NK-92 (cell line): ENCODE measurements around the gene PCDHB13.
"Not testable (repeated sequence)": the region's sequence is repeated elsewhere in the genome, so short reads cannot be mapped to it uniquely, and the experiment has no call there.

Experiments
- DNase-seq: peaks from one replicate; lab custom pipeline; 2025; ENCODE audit not compliant: unreplicated experiment; lab: John Stamatoyannopoulos, UW

The PCDHB13 gene

DNA sequence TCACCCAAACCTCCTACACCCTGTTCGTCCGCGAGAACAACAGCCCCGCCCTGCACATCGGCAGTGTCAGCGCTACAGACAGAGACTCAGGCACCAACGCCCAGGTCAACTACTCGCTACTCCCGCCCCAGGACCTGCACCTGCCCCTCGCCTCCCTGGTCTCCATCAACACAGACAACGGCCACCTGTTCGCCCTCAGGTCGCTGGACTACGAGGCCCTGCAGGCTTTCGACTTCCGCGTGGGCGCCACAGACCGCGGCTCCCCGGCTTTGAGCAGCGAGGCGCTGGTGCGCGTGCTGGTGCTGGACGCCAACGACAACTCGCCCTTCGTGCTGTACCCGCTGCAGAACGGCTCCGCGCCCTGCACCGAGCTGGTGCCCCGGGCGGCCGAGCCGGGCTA is 12.6 kb upstream of the PCDHB13 start:
- DNase-seq, result not testable (repeated sequence)

DNA sequence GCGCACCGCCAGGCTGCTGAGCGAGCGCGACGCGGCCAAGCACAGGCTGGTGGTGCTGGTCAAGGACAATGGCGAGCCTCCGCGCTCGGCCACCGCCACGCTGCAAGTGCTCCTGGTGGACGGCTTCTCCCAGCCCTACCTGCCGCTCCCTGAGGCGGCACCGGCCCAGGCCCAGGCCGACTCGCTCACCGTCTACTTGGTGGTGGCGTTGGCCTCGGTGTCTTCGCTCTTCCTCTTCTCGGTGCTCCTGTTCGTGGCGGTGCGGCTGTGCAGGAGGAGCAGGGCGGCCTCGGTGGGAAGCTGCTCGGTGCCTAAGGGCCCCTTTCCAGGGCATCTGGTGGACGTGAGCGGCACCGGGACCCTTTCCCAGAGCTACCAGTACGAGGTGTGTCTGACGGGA is 12.1 kb upstream of the PCDHB13 start:
- not testable (repeated sequence) for DNase-seq

DNA sequence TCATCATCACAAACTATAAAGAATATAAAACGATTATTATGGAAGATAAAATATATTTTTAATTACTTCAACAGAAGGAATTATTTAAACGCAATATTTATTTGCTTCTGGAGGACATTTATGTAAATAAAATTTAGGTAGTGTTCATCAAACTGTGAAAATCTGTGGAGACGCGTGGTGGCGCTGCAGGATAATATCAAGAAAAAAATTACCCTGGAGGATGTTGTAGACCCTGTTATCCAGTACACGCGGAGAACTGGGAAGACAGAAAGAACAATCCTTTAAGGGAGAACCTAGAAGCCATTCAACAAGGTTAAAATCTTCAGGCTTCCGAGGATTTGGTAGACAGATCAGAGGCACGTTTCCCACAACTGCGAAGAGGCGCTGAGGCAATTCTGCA is 5.2 kb upstream of the PCDHB13 start, which contains the start of gene PCDHB12:
Gene PCDHB12, plus strand, starts transcription at position 242 of the 400 bp plus-strand sequence. CDS start 189 bp downstream, outside the sequence.
- no peak for DNase-seq

DNA sequence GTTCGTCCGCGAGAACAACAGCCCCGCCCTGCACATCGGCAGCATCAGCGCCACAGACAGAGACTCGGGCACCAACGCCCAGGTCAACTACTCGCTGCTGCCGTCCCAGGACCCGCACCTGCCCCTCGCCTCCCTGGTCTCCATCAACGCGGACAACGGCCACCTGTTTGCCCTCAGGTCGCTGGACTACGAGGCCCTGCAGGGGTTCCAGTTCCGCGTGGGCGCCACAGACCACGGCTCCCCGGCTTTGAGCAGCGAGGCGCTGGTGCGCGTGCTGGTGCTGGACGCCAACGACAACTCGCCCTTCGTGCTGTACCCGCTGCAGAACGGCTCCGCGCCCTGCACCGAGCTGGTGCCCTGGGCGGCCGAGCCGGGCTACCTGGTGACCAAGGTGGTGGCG is 3.4 kb upstream of the PCDHB13 start:
- DNase-seq, result not testable (repeated sequence)

DNA sequence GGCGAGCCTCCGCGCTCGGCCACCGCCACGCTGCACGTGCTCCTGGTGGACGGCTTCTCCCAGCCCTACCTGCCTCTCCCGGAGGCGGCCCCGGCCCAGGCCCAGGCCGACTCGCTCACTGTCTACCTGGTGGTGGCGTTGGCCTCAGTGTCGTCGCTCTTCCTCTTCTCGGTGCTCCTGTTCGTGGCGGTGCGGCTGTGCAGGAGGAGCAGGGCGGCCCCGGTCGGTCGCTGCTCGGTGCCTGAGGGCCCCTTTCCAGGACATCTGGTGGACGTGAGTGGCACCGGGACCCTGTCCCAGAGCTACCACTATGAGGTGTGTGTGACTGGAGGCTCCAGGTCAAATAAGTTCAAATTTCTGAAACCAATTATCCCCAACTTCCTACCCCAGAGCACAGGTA is 2.9 kb upstream of the PCDHB13 start:
- not testable (repeated sequence) for DNase-seq

DNA sequence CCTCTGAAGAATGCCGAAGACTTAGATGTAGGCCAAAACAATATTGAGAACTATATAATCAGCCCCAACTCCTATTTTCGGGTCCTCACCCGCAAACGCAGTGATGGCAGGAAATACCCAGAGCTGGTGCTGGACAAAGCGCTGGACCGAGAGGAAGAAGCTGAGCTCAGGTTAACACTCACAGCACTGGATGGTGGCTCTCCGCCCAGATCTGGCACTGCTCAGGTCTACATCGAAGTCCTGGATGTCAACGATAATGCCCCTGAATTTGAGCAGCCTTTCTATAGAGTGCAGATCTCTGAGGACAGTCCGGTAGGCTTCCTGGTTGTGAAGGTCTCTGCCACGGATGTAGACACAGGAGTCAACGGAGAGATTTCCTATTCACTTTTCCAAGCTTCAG is 864 bp downstream of the PCDHB13 start:
- DNase-seq, result not testable (repeated sequence)

DNA sequence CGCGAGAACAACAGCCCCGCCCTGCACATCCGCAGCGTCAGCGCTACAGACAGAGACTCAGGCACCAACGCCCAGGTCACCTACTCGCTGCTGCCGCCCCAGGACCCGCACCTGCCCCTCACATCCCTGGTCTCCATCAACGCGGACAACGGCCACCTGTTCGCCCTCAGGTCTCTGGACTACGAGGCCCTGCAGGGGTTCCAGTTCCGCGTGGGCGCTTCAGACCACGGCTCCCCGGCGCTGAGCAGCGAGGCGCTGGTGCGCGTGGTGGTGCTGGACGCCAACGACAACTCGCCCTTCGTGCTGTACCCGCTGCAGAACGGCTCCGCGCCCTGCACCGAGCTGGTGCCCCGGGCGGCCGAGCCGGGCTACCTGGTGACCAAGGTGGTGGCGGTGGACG is 1.8 kb downstream of the PCDHB13 start:
- not testable (repeated sequence) for DNase-seq

DNA sequence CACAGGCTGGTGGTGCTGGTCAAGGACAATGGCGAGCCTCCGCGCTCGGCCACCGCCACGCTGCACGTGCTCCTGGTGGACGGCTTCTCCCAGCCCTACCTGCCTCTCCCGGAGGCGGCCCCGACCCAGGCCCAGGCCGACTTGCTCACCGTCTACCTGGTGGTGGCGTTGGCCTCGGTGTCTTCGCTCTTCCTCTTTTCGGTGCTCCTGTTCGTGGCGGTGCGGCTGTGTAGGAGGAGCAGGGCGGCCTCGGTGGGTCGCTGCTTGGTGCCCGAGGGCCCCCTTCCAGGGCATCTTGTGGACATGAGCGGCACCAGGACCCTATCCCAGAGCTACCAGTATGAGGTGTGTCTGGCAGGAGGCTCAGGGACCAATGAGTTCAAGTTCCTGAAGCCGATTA is 2.3 kb downstream of the PCDHB13 start:
- DNase-seq, result not testable (repeated sequence)

DNA sequence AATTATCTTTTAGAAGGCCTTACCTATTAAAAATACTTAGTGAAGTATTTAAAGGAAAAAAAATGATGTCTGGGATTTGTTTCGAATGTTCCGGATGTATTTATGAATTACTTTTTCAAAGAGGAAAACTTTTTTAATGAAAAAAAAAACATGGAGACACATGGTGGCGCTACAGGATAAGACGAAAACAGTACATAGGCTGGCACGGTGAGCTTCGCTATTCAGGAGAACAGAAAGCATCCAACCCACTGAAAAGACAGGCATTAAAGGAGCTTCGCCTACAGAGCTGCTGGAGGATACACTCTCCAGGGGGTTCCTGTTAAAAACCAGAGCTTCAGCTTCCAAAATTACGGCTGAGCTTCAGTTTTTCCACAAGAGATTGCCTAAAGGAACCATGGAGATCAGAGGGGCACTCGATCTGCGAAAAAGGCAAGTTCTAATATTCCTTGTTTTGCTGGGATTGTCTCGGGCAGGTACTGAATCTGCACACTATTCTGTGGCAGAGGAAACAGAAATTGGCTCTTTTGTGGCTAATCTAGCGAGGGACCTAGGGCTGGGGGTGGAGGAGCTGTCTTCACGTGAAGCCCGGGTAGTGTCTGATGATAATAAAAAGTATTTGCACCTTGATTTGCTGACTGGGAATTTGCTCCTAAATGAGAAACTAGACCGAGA is 9.5 kb downstream of the PCDHB13 start, which contains the start of gene PCDHB14:
Gene PCDHB14, plus strand, starts transcription at position 232 of the 672 bp plus-strand sequence. Its CDS starts 163 bp downstream, at position 395.
- no peak for DNase-seq

DNA sequence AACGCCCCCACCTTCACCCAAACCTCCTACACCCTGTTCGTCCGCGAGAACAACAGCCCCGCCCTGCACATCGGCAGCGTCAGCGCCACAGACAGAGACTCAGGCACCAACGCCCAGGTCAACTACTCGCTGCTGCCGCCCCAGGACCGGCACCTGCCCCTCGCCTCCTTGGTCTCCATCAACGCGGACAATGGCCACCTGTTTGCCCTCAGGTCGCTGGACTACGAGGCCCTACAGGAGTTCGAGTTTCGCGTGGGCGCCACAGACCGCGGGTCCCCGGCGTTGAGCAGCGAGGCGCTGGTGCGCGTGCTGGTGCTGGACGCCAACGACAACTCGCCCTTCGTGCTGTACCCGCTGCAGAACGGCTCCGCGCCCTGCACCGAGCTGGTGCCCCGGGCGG is 11.1 kb downstream of the PCDHB13 start:
- not testable (repeated sequence) for DNase-seq

DNA sequence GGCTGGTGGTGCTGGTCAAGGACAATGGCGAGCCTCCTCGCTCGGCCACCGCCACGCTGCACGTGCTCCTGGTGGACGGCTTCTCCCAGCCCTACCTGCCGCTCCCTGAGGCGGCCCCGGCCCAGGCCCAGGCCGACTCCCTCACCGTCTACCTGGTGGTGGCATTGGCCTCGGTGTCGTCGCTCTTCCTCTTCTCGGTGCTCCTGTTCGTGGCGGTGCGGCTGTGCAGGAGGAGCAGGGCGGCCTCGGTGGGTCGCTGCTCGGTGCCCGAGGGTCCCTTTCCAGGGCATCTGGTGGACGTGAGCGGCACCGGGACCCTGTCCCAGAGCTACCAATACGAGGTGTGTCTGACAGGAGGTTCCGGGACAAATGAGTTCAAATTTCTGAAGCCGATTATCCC is 11.7 kb downstream of the PCDHB13 start:
- not testable (repeated sequence) for DNase-seq

DNA sequence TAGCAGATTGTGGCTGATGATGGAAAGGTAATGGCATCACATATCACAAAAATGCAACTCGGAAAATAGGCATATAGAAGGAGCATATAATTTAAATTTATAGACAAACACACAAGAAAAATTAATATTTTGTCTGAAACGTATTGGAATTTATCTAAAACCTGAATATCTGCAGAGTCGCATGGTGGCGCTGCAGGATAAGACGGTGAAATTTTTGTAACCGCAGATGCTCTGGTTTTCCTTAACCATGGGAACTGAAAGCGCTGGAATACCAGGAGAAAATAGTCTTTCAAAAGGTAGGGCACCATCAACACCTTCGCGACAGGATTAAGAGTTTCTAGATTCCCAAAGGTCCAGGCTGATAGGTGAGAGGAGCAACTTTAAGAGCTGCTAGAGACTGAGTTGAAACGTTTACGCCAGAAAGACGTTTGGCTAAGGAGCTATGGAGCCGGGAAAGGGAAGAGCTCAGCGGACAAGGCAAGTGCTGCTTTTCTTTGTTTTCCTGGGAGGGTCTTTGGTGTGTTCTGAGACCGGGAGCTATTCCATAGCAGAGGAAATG is 20.5 kb downstream of the PCDHB13 start:
- DNase-seq, result no peak

DNA sequence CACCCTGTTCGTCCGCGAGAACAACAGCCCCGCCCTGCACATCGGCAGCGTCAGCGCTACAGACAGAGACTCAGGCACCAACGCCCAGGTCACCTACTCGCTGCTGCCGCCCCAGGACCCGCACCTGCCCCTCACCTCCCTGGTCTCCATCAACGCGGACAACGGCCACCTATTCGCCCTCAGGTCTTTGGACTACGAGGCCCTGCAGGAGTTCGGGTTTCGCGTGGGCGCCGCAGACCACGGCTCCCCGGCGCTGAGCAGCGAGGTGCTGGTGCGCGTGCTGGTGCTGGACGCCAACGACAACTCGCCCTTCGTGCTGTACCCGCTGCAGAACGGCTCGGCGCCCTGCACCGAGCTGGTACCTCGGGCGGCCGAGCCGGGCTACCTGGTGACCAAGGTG is 22.2 kb downstream of the PCDHB13 start:
- not testable (repeated sequence) for DNase-seq

DNA sequence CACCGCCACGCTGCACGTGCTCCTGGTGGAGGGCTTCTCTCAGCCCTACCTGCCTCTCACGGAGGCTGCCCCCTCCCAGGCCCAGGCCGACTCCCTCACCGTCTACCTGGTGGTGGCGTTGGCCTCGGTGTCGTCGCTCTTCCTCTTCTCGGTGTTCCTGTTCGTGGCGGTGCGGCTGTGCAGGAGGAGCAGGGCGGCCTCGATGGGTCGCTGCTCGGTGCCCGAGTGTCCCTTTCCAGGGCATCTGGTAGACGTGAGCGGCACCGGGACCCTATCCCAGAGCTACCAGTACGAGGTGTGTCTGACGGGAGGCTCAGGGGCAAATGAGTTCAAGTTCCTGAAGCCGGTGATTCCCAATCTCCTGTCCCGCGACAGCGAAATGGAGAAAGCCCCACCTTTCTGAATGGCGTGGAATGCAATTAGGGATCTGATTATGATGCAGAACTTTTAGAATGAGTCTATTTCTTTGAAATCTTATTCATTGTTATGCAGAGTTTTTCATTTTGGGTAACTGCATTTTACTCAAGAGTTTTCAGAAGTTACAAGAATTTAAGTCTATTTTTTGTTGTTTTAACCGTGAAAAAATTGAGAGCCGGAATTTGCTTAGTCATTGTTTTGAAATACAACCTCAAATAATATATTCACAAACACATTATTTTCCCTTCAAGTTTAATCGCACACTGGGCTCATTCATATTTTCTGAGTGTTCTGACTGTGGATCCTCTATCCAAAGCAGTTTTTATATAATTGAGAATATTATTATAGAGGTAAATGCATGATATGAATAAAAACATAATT is 23.0 kb downstream of the PCDHB13 start:
- no peak for DNase-seq

DNA sequence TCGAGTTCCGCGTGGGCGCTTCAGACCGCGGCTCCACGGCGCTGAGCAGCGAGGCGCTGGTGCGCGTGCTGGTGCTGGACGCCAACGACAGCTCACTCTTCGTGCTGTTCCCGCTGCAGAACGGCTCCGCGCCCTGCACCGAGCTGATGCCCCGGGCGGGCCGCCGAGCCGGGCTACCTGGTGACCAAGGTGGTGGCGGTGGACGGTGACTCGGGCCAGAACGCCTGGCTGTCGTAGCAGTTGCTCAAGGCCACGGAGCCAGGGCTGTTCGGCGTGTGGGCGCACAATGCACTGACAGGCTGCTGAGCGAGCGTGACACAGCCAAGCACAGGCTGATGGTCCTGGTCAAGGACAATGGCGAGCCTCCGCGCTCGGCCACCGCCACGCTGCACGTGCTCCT is 27.8 kb downstream of the PCDHB13 start:
- DNase-seq, result no peak

DNA sequence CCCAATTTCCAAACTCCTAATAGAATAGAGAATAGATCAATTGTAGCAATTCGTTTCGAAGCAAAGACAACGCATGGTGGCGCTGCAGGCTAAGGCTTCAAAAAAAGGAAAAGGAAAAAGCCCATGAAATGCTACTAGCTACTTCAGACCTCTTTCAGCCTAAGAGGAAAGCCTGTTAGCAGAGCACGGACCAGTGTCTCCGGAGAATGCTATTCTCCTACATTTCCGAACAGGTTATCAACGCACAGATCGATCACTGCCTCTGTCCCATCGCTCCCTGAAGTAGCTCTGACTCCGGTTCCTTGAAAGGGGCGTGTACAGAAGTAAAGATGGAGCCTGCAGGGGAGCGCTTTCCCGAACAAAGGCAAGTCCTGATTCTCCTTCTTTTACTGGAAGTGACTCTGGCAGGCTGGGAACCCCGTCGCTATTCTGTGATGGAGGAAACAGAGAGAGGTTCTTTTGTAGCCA is 31.6 kb downstream of the PCDHB13 start, which contains the start of gene PCDHB15:
Gene PCDHB15, plus strand, starts transcription at position 146 of the 468 bp plus-strand sequence. Its CDS starts 184 bp downstream, at position 330.
- no peak for DNase-seq

DNA sequence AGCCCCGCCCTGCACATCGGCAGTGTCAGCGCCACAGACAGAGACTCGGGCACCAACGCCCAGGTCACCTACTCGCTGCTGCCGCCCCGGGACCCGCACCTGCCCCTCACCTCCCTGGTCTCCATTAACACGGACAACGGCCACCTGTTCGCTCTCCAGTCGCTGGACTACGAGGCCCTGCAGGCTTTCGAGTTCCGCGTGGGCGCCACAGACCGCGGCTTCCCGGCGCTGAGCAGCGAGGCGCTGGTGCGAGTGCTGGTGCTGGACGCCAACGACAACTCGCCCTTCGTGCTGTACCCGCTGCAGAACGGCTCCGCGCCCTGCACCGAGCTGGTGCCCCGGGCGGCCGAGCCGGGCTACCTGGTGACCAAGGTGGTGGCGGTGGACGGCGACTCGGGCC is 33.3 kb downstream of the PCDHB13 start:
- not testable (repeated sequence) for DNase-seq

DNA sequence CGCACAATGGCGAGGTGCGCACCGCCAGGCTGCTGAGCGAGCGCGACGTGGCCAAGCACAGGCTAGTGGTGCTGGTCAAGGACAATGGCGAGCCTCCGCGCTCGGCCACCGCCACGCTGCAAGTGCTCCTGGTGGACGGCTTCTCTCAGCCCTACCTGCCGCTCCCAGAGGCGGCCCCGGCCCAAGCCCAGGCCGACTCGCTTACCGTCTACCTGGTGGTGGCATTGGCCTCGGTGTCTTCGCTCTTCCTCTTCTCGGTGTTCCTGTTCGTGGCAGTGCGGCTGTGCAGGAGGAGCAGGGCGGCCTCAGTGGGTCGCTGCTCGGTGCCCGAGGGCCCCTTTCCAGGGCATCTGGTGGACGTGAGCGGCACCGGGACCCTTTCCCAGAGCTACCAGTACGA is 33.7 kb downstream of the PCDHB13 start:
- not testable (repeated sequence) for DNase-seq

DNA sequence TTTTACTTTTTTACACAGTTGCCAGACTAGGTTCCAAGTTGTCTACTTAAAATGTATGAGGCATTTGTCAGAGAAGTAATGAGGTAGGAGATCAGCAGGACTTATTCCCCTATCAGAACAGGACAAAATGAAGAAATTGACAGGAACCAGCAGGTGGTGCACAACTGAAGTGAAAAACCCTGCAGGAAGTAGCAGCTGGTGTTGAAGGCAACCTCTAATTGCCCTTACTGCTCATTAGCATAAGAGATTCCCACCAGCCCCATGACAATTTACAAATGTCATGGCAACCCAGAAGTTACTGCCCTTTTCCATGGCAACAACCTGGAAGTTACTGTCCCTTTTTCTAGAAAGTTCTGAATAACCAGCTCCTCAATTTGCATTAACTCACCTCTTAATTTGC is 36.9 kb downstream of the PCDHB13 start:
- DNase-seq, result no peak

DNA sequence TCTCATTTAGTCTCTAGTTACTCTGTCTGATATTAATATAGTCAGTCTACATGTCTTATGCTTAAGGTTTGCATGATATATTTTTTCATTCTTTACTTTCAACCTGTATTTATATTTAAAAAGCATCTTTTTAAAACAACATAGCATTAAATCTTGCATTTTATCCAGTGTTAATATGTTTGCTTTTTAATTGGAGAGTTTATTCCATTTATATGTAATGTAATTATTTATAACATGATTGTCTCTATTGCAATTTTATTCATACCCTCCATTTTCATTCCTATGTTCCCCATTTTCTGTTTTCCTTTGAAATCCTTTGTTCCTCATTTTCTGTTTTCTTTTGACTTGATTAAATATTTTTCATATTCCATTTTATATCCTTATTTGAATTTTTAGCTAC is 44.7 kb downstream of the PCDHB13 start:
- DNase-seq, result no peak

DNA sequence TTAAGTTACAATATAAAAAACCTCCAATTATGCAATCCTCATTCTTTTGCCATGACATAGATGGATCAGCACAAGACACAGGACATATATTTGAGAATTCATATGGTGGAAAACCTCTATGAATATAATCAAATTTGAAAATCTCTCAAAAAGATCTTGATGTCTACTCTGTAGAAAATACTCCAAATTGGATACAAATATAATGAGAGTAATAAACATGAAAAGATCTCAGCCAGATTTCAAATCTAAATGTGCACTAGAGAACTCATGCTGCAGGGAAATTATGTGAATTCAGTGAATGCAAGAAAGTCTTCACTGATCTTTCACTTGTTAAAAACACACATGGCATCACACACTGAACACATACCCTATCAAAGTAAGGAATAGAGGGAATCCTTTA is 45.2 kb downstream of the PCDHB13 start:
- DNase-seq, result no peak
